Common myeloid progenitor, CD34-positive (primary cell): ENCODE results near the gene ZBTB4.

Source experiments
- CTCF ChIA-PET: fragments of 350-600 bp; sonication (Branson Sonifier 250); formaldehyde crosslinking; loops from one replicate; lab custom pipeline; 2021; ENCODE audit warnings: antibody characterized with exemption; lab: Charles Lee
- POLR2A ChIA-PET: fragments of 350-600 bp; sonication (Branson Sonifier 250); formaldehyde crosslinking; loops from one replicate; lab custom pipeline; 2021; ENCODE audit warnings: antibody characterized with exemption; lab: Charles Lee
- DNase-seq, 3 donors: peaks; one replicate each; pipeline versions ENCODE4 v3.0.0 to v3.0.0-alpha.2; 2013
- H3K27ac ChIP-seq, 2 experiments: 1 replicate in 1 of 2; 2 replicates in 1 of 2; pipeline ENCODE4 v1.7.0; 2013; ENCODE audit warnings: inconsistent platforms in 2 of 2, low read length in 2 of 2, mild to moderate bottlenecking in 2 of 2, low read depth in 1 of 2, moderate library complexity in 1 of 2; ENCODE audit not compliant: severe bottlenecking in 2 of 2, insufficient read depth in 1 of 2, poor library complexity in 1 of 2
- H3K27me3 ChIP-seq, 5 experiments: replicated peaks in 2 of 5; 1 replicate in 3 of 5; 2 replicates in 2 of 5; pipeline versions ENCODE4 v1.6.1 to v1.7.0; 2013; ENCODE audit warnings: low read length in 4 of 5, mild to moderate bottlenecking in 2 of 5, moderate library complexity in 2 of 5, inconsistent platforms in 1 of 5; ENCODE audit not compliant: insufficient read depth in 5 of 5, control insufficient read depth in 4 of 5
- H3K36me3 ChIP-seq, 4 experiments: 1 replicate in 2 of 4; 2 replicates in 2 of 4; pipeline versions ENCODE4 v1.6.1 to v1.7.0; 2013; ENCODE audit warnings: low read length in 3 of 4, control low read depth in 1 of 4, mild to moderate bottlenecking in 1 of 4; ENCODE audit not compliant: control insufficient read depth in 4 of 4, insufficient read depth in 4 of 4
- H3K4me1 ChIP-seq, 4 experiments: 1 replicate in 3 of 4; 2 replicates in 1 of 4; pipeline versions ENCODE4 v1.6.1 to v1.7.1; 2013; ENCODE audit warnings: low read length in 3 of 4, mild to moderate bottlenecking in 3 of 4, control low read depth in 1 of 4, inconsistent platforms in 1 of 4, moderate library complexity in 1 of 4; ENCODE audit not compliant: control insufficient read depth in 4 of 4, insufficient read depth in 4 of 4; ENCODE audit errors: control extremely low read depth in 1 of 4
- H3K4me3 ChIP-seq, 7 experiments: 1 replicate in 4 of 7; 2 replicates in 3 of 7; pipeline versions ENCODE4 v1.5.1 to v1.7.0; 2013; ENCODE audit warnings: mild to moderate bottlenecking in 7 of 7, low read length in 6 of 7, moderate library complexity in 6 of 7, inconsistent platforms in 2 of 7, low read depth in 2 of 7, control low read depth in 1 of 7; ENCODE audit not compliant: insufficient read depth in 4 of 7, control insufficient read depth in 1 of 7; ENCODE audit errors: extremely low read depth in 1 of 7
- H3K9me3 ChIP-seq, 5 experiments: 1 replicate in 4 of 5; 2 replicates in 1 of 5; pipeline versions ENCODE4 v1.6.1 to v1.7.1; 2013; ENCODE audit warnings: low read length in 4 of 5, mild to moderate bottlenecking in 2 of 5, inconsistent platforms in 1 of 5, low read depth in 1 of 5, moderate library complexity in 1 of 5; ENCODE audit not compliant: control insufficient read depth in 4 of 5, insufficient read depth in 2 of 5; ENCODE audit errors: control extremely low read depth in 1 of 5
- WGBS: methylation state at CpG from one replicate; pipeline ENCODE4 v1.1.5; 2013; ENCODE audit not compliant: insufficient coverage; 5-methylcytosine and 5-hydroxymethylcytosine counted together

The ZBTB4 gene

DNA sequence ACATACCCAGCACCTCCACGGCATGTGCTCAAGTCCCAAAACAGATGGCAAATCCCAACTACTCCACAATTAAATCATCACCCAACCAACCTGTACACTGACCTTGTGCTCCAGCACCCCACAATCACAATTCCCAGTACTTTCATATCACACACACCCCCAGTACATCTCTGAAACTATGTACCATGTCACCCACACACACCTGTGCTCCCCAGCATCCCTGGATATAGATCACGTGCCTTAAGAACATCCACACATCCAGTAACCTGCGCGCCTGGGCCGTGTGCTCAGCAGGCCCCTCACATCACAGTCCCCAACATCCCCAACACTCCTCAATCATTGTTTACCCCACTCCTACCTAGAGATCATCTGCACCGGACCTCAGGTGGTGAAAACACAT lies 69.7 kb downstream of the ZBTB4 start:
- H3K27me3 ChIP-seq, result peaks cover 0 to 5% (median 4%) of the 10 kb centered on the region in 5 experiments
- H3K9me3 ChIP-seq, result no peaks in the 10 kb centered on the region
- peaks cover 0 to 2% (median 0%) of the 10 kb centered on the region in 4 experiments for H3K36me3 ChIP-seq
- ChIA-PET POLR2A (interaction anchor here (1.0 kb wide), 1 partner anchor 29 kb away, joined by 3 read pairs; no protein-coding TSS in a partner anchor), CTCF (interaction anchor here (1.5 kb wide), 1 partner anchor 26 kb away, joined by 6 read pairs; the partner anchor contains the start of gene TMEM102)
- no peak overlapping the region for H3K4me3 ChIP-seq
- H3K4me1 ChIP-seq, result peaks cover 0 to 27% (median 14%) of the 10 kb centered on the region in 4 experiments
- DNase-seq, result no peak
- no peak overlapping the region for H3K27ac ChIP-seq
- 96% methylated on average over 6 of the region's 6 CpGs for WGBS
